HAP-1 (cell line): Measurements from ENCODE around the gene TTC29.
A peak's percentile ranks its signal among the peaks of the same experiment; 100 is the strongest.

Experiments used
- DNase-seq, 2 experiments: peaks; one replicate each; pipeline ENCODE4 v3.0.0-alpha.2; 2016 to 2020; ENCODE audit warnings: low spot score in 2 of 2
- H3K27me3 ChIP-seq: fragments of 250-450 bp; sonication (Bioruptor Pico); 2 replicates; pipeline ENCODE4 v1.5.1; 2020; ENCODE audit warnings: low read depth, mild to moderate bottlenecking, moderate library complexity
- H3K36me3 ChIP-seq: fragments of 250-450 bp; sonication (Bioruptor Pico); replicated peaks from 2 replicates; pipeline ENCODE4 v1.5.1; 2020; ENCODE audit warnings: mild to moderate bottlenecking
- H3K4me1 ChIP-seq: fragments of 250-450 bp; sonication (Bioruptor Pico); 2 replicates; pipeline ENCODE4 v1.5.1; 2020; ENCODE audit warnings: mild to moderate bottlenecking
- H3K4me3 ChIP-seq: fragments of 250-450 bp; sonication (Bioruptor Pico); 2 replicates; pipeline ENCODE4 v1.5.1; 2020; ENCODE audit warnings: mild to moderate bottlenecking, moderate library complexity
- H3K9me3 ChIP-seq: fragments of 250-450 bp; sonication (Bioruptor Pico); 2 replicates; pipeline ENCODE4 v1.5.1; 2020; ENCODE audit warnings: mild to moderate bottlenecking, moderate library complexity
- in situ Hi-C: fragments of 300-500 bp; cut with MboI; formaldehyde crosslinking; loops from 3 replicates; pipeline ENCODE4 v1.14.3; 2020; ENCODE audit warnings: low sequenced_read_pairs, inconsistent platforms, mixed read lengths

TTC29 gene

GRCh38 chr4:146945556-146946374, at the start of gene TTC29:
Gene TTC29, minus strand, starts transcription at chr4:146945864. Its CDS starts 5,969 bp downstream, at chr4:146939895.
- peak; percentile 84 to 95 for DNase-seq
- peak within 1 kb of the TSS; percentile 18 for H3K4me3 ChIP-seq
- in situ Hi-C loops: no loop called here
- H3K36me3 ChIP-seq: no peaks in the 10 kb centered on the region
- H3K4me1 ChIP-seq: no peaks in the 10 kb centered on the region
- H3K9me3 ChIP-seq: no peaks in the 10 kb centered on the region
- no peaks in the 10 kb centered on the region for H3K27me3 ChIP-seq

DNA sequence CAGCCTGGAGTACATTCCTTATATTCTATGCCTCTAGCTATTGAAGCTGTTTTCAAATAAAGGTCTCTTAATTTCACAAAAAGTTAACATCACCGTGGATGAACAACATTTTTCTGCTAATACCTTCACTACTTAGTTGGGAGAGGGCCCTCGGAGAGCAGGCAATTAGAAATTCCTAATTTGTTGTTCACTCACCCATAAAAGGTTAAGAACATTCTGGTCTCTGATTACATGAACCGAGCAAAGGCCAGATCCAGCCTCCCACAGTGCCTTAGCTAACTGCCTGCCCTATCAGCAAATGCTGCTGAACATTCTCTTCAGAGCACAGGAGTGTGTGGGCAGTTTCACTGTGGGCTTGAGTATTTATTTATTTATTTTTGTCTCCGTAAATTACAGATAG, 36.0 kb upstream of the TTC29 start:
- in situ Hi-C loops: no loop called here
- Histone ChIP-seq H3K9me3 (no peaks in the 10 kb centered on the region), H3K27me3 (no peaks in the 10 kb centered on the region), H3K4me3 (no peak overlapping the region), H3K4me1 (no peaks in the 10 kb centered on the region), H3K36me3 (no peaks in the 10 kb centered on the region)
- DNase-seq: no peak

GRCh38 chr4:146978641-146979040, 33.0 kb upstream of the TTC29 start:
- Histone ChIP-seq H3K9me3 (no peaks in the 10 kb centered on the region), H3K27me3 (no peaks in the 10 kb centered on the region), H3K36me3 (no peaks in the 10 kb centered on the region), H3K4me1 (no peaks in the 10 kb centered on the region), H3K4me3 (no peak overlapping the region)
- in situ Hi-C loops: no loop called here
- no peak for DNase-seq

DNA sequence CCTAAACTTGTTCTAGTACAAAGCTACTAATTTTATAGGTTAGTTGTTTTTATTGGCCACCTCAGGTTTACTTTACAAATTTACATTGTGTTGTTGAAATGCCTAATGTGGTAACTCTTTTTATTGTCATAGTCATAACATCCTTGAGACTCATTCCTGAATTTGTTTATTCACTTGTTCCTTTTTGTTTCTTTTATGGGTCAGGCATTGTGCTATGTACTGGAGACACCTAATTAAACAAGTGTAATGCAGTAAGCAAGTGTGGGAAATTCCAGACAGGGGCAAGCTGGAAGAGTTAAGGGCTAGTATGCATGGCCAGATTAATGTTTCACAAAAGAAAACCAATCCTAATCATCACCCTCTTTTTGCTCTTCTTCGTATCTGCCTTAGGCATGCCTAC, 30.5 kb upstream of the TTC29 start:
- in situ Hi-C loops: no loop called here
- no peak overlapping the region for H3K4me3 ChIP-seq
- no peak for DNase-seq

GRCh38 chr4:146975527-146975926, 29.9 kb upstream of the TTC29 start:
- Histone ChIP-seq H3K36me3 (no peaks in the 10 kb centered on the region), H3K4me3 (no peak overlapping the region), H3K27me3 (no peaks in the 10 kb centered on the region), H3K4me1 (no peaks in the 10 kb centered on the region), H3K9me3 (no peaks in the 10 kb centered on the region)
- no peak for DNase-seq
- in situ Hi-C loops: no loop called here

More for the DNA sequence above, 30.5 kb upstream of the TTC29 start:
- H3K36me3 ChIP-seq: no peaks in the 10 kb centered on the region
- no peaks in the 10 kb centered on the region for H3K9me3 ChIP-seq
- H3K4me1 ChIP-seq: no peaks in the 10 kb centered on the region
- no peaks in the 10 kb centered on the region for H3K27me3 ChIP-seq

GRCh38 chr4:146975036-146975435, 29.4 kb upstream of the TTC29 start:
- Histone ChIP-seq H3K9me3 (no peaks in the 10 kb centered on the region), H3K27me3 (no peaks in the 10 kb centered on the region), H3K4me3 (no peak overlapping the region), H3K36me3 (no peaks in the 10 kb centered on the region), H3K4me1 (no peaks in the 10 kb centered on the region)
- in situ Hi-C loops: no loop called here
- no peak for DNase-seq

GRCh38 chr4:146972036-146972435, 26.4 kb upstream of the TTC29 start:
- Histone ChIP-seq H3K4me3 (no peak overlapping the region), H3K9me3 (no peaks in the 10 kb centered on the region), H3K27me3 (no peaks in the 10 kb centered on the region), H3K4me1 (no peaks in the 10 kb centered on the region), H3K36me3 (no peaks in the 10 kb centered on the region)
- in situ Hi-C loops: no loop called here
- DNase-seq: no peak

DNA sequence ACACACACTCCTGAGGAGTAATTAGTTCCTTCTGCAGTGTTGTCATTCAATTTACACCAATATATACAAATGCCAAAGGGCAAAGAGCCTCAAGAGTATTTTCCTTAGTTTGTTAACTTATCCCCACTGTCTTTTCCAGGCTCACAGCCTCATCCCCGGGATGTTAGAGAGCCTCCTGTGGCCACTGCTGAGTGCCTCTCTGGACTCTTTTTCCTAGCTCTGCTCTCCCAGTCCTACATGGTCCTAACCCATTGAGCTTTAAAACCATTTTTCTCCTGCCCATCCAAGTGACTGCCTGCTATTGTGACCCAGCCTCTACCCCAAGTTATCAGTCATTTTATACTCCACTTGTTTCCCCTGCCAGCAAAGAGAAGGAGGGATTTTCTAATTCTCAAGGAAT, 23.5 kb upstream of the TTC29 start:
- Histone ChIP-seq H3K4me1 (no peaks in the 10 kb centered on the region), H3K27me3 (no peaks in the 10 kb centered on the region), H3K9me3 (no peaks in the 10 kb centered on the region), H3K4me3 (no peak overlapping the region), H3K36me3 (no peaks in the 10 kb centered on the region)
- in situ Hi-C loops: no loop called here
- DNase-seq: no peak

- DNase-seq: no peak
- H3K27me3 ChIP-seq: no peaks in the 10 kb centered on the region
- no peaks in the 10 kb centered on the region for H3K9me3 ChIP-seq
- in situ Hi-C loops: no loop called here
- no peaks in the 10 kb centered on the region for H3K36me3 ChIP-seq
- no peak overlapping the region for H3K4me3 ChIP-seq
- no peaks in the 10 kb centered on the region for H3K4me1 ChIP-seq
These were observed 15.0 kb upstream of the TTC29 start for GRCh38 chr4:146960634-146961033.

DNA sequence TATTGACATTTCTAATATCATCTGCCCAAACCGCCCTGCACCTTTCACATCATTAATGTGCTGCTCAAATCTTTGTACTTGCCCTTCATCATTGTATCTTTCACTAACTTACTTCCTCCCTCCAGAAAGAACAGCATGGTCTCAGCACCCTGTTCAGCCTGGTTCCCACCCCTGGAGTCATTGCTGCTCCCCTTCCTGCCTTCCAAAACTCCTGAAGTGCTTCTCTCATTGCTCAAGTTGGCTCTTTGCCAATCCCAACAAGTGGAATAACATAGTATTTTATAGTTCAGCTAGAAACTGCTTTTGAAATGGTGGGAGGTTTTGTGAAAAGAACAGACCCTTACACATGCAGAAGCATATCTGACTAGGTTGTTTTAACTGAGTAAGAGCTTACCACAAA, 14.0 kb upstream of the TTC29 start:
- no peaks in the 10 kb centered on the region for H3K4me1 ChIP-seq
- in situ Hi-C loops: no loop called here
- no peaks in the 10 kb centered on the region for H3K9me3 ChIP-seq
- DNase-seq: no peak
- no peaks in the 10 kb centered on the region for H3K27me3 ChIP-seq
- H3K36me3 ChIP-seq: no peaks in the 10 kb centered on the region
- H3K4me3 ChIP-seq: no peak overlapping the region

- Histone ChIP-seq H3K4me1 (no peaks in the 10 kb centered on the region), H3K4me3 (no peak overlapping the region), H3K9me3 (no peaks in the 10 kb centered on the region), H3K36me3 (no peaks in the 10 kb centered on the region), H3K27me3 (no peaks in the 10 kb centered on the region)
- in situ Hi-C loops: no loop called here
- DNase-seq: no peak
These were observed 11.6 kb upstream of the TTC29 start for GRCh38 chr4:146957237-146957636.

- no peaks in the 10 kb centered on the region for H3K36me3 ChIP-seq
- DNase-seq: no peak
- in situ Hi-C loops: no loop called here
- H3K4me1 ChIP-seq: no peaks in the 10 kb centered on the region
- no peak overlapping the region for H3K4me3 ChIP-seq
- H3K27me3 ChIP-seq: no peaks in the 10 kb centered on the region
- H3K9me3 ChIP-seq: no peaks in the 10 kb centered on the region
These were observed 7.2 kb upstream of the TTC29 start for GRCh38 chr4:146952896-146953295.

DNA sequence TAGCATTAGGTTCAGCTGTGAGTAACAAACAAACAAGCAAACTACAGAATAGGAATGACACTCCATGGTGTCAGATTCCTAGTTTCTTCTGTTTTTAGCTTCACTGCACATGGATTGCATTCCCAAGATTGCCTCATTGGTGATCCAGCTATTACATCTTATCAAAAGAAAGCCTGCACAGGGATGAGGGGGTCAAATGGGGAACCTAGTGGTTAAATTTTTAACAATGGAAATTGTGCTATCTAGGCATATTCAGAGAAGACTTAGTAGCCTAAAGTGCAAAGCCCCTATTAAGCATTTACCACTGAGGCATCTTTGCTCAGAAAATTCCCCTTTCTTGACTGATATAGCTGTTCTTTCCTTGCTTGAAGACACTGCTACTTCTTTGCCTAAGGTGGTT, 3.9 kb upstream of the TTC29 start:
- no peaks in the 10 kb centered on the region for H3K4me1 ChIP-seq
- no peak for DNase-seq
- no peak overlapping the region for H3K4me3 ChIP-seq
- no peaks in the 10 kb centered on the region for H3K9me3 ChIP-seq
- in situ Hi-C loops: no loop called here
- H3K36me3 ChIP-seq: no peaks in the 10 kb centered on the region
- no peaks in the 10 kb centered on the region for H3K27me3 ChIP-seq

GRCh38 chr4:146943691-146944375, 1.8 kb downstream of the TTC29 start:
- in situ Hi-C loops: no loop called here

More at GRCh38 chr4:146943691-146944375, 1.8 kb downstream of the TTC29 start:
- DNase-seq: no peak
- H3K9me3 ChIP-seq: no peaks in the 10 kb centered on the region
- no peaks in the 10 kb centered on the region for H3K36me3 ChIP-seq
- H3K27me3 ChIP-seq: no peaks in the 10 kb centered on the region
- no peaks in the 10 kb centered on the region for H3K4me1 ChIP-seq
- H3K4me3 ChIP-seq: no peak overlapping the region
